Measurements from ENCODE around the gene TXNDC2.
A peak's percentile ranks its signal among the peaks of the same experiment; 100 is the strongest.

DNA sequence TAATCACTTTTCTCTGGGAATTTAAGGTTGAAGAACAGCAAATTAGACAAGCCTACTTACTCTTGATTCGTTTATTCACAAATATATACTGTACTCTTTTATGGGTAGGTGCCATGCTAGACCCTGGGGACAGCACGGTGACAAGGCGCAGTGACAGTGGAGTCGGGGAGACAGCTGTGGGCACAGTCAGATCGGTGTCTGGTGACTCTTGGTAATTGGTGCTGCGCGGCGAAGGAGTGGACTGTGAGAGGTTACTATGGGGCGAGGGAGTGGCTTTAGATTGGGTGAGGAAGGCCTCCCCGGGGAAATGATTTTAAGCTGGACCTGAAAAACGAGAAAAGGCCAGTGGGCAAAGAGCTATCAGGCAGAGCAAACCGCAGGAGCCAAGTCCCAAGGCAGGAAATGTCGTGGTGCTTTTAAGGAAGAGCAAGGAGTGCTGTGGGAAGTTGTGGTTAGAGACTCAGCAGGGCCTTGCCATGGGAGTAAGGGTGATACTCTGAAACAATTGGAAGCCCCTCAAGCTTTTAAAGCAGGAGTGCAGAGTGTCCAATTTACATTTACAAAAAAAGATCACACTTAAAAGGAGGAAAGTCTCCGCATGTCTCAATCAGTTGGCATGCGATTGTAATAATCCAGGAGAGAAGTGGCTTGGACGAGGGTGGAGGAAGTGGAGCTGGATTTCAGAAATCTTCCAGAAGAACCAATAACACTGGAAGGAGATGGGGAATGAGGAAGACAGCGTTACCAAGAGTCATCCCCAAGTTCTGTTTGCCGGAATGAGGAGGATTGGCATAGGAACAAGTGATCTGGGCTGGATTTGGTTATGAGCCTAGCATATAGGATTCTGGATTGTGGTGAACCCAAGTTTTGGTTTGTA lies 36.1 kb upstream of the TXNDC2 start:
- TF ChIP-seq, protein P1, sequence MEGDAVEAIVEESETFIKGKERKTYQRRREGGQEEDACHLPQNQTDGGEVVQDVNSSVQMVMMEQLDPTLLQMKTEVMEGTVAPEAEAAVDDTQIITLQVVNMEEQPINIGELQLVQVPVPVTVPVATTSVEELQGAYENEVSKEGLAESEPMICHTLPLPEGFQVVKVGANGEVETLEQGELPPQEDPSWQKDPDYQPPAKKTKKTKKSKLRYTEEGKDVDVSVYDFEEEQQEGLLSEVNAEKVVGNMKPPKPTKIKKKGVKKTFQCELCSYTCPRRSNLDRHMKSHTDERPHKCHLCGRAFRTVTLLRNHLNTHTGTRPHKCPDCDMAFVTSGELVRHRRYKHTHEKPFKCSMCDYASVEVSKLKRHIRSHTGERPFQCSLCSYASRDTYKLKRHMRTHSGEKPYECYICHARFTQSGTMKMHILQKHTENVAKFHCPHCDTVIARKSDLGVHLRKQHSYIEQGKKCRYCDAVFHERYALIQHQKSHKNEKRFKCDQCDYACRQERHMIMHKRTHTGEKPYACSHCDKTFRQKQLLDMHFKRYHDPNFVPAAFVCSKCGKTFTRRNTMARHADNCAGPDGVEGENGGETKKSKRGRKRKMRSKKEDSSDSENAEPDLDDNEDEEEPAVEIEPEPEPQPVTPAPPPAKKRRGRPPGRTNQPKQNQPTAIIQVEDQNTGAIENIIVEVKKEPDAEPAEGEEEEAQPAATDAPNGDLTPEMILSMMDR (IDR thresholded peaks at IDR 0.05 in 4 of 5, conservative IDR thresholded peaks at IDR 0.05 in 1 of 5), result no peak
- TF ChIP-seq POLR2A (IDR thresholded peaks at IDR 0.05), result peak; percentile 50 to 59
